HFFc6 (cell line): ENCODE measurements around the gene NFATC3. TPM values are rescaled to one million over a fixed set of nuclear protein-coding genes. Genes with fewer than 3 reads are reported as not detected.

Experiments used
- DNase-seq: peaks from one replicate; pipeline ENCODE4 v3.0.0-alpha.2; 2018
- H3K27ac Mint-ChIP-seq: 2 replicates; pipeline ENCODE4 v1.8.0; 2020; ENCODE audit warnings: mild to moderate bottlenecking, mixed read lengths
- H3K27me3 Mint-ChIP-seq: 2 replicates; pipeline ENCODE4 v1.8.0; 2021; ENCODE audit warnings: mild to moderate bottlenecking, moderate library complexity, mixed read lengths; ENCODE audit not compliant: insufficient read depth
- H3K36me3 Mint-ChIP-seq: 2 replicates; pipeline ENCODE4 v1.8.0; 2021; ENCODE audit warnings: low read depth, mixed read lengths
- H3K4me1 Mint-ChIP-seq: 2 replicates; pipeline ENCODE4 v1.8.0; 2020; ENCODE audit warnings: low read depth, mixed read lengths
- H3K4me3 Mint-ChIP-seq: 2 replicates; pipeline ENCODE4 v1.8.0; 2020; ENCODE audit warnings: mild to moderate bottlenecking, moderate library complexity, mixed read lengths
- H3K9me3 Mint-ChIP-seq: 2 replicates; pipeline ENCODE4 v1.8.0; 2020; ENCODE audit warnings: mild to moderate bottlenecking, mixed read lengths
- CTCF ChIP-seq: fragments of 200-600 bp; sonication (generic); IDR thresholded peaks from 2 replicates; pipeline ENCODE4 v1.5.0; 2021; ENCODE audit warnings: antibody characterized with exemption, mild to moderate bottlenecking
- total RNA-seq, 6 experiments: library from RNA; stranded (reverse); fragmentation: NEBNext Ultra II Directional; extraction: Animal tissue kit (Norgen Biotek cat#: 25700); gene quantifications; 2 replicates in 1 of 6; 3 replicates in 5 of 6; pipeline ENCODE4 v1.2.3, GENCODE V29; 2021

NFATC3 gene
- total RNA-seq, 6 experiments from 2014 or later: 17.2 to 20.7 (median 19.9) TPM

- H3K4me3 Mint-ChIP-seq: no peak overlapping the region
- no peak overlapping the region for H3K27ac Mint-ChIP-seq
- peaks cover 5% of the 10 kb centered on the region for H3K27me3 Mint-ChIP-seq
- H3K9me3 Mint-ChIP-seq: no peaks in the 10 kb centered on the region; the same call in 1 of the 2 replicates
- H3K36me3 Mint-ChIP-seq: no peaks in the 10 kb centered on the region
- no peak for TF ChIP-seq CTCF
- H3K4me1 Mint-ChIP-seq: peaks cover 29% of the 10 kb centered on the region
- no peak for DNase-seq
Measured at GRCh38 chr16:68232335-68232734, 147.2 kb downstream of the NFATC3 start.

- Mint-ChIP-seq H3K4me1 (peaks cover 29% of the 10 kb centered on the region), H3K27ac (no peak overlapping the region), H3K27me3 (peaks cover 5% of the 10 kb centered on the region), H3K36me3 (no peaks in the 10 kb centered on the region), H3K4me3 (no peak overlapping the region), H3K9me3 (no peaks in the 10 kb centered on the region; the same call in 1 of the 2 replicates)
- DNase-seq: no peak
- TF ChIP-seq CTCF: no peak
Measured at GRCh38 chr16:68233085-68233834, 148.1 kb downstream of the NFATC3 start.

GRCh38 chr16:68233835-68234187 lies 148.6 kb downstream of the NFATC3 start:
- no peak for TF ChIP-seq CTCF
- peaks cover 5% of the 10 kb centered on the region for H3K27me3 Mint-ChIP-seq
- DNase-seq: no peak
- peaks cover 28% of the 10 kb centered on the region for H3K4me1 Mint-ChIP-seq
- H3K27ac Mint-ChIP-seq: no peak overlapping the region
- no peaks in the 10 kb centered on the region for H3K36me3 Mint-ChIP-seq
- H3K4me3 Mint-ChIP-seq: no peak overlapping the region
- H3K9me3 Mint-ChIP-seq: no peaks in the 10 kb centered on the region; the same call in 1 of the 2 replicates

GRCh38 chr16:68234188-68235107 lies 149.3 kb downstream of the NFATC3 start:
- no peak overlapping the region for H3K4me3 Mint-ChIP-seq
- peaks cover 22% of the 10 kb centered on the region for H3K4me1 Mint-ChIP-seq
- no peak overlapping the region for H3K27ac Mint-ChIP-seq
- peaks cover 5% of the 10 kb centered on the region for H3K27me3 Mint-ChIP-seq
- H3K9me3 Mint-ChIP-seq: no peaks in the 10 kb centered on the region; the same call in 1 of the 2 replicates
- H3K36me3 Mint-ChIP-seq: no peaks in the 10 kb centered on the region
- TF ChIP-seq CTCF: no peak
- no peak for DNase-seq

- H3K4me1 Mint-ChIP-seq: peaks cover 21% of the 10 kb centered on the region
- H3K36me3 Mint-ChIP-seq: no peaks in the 10 kb centered on the region
- TF ChIP-seq CTCF: peak; percentile 19; the same call in 1 of the 2 replicates
- no peak for DNase-seq
- H3K9me3 Mint-ChIP-seq: no peaks in the 10 kb centered on the region; the same call in 1 of the 2 replicates
- H3K27me3 Mint-ChIP-seq: peaks cover 5% of the 10 kb centered on the region
- H3K27ac Mint-ChIP-seq: no peak overlapping the region
- H3K4me3 Mint-ChIP-seq: no peak overlapping the region
Measured at GRCh38 chr16:68235108-68235886, 150.1 kb downstream of the NFATC3 start.
